ENCODE data around the gene PTPRN. TPM values are rescaled to one million over a fixed set of nuclear protein-coding genes. Genes with fewer than 3 reads are reported as not detected.

The PTPRN gene
- total RNA-seq, 2 experiments from 2014 or later, result not detected

GRCh38 chr2:219285894-219286425 is 23.2 kb downstream of the PTPRN start:
- Mint-ChIP-seq H3K27me3 (no peaks in the 10 kb centered on the region), H3K27ac (peak overlapping the region; percentile 31), H3K9me3 (no peaks in the 10 kb centered on the region), H3K4me3 (no peak overlapping the region), H3K36me3 (ENCODE audit: low read depth) (peaks cover 51% of the 10 kb centered on the region), H3K4me1 (ENCODE audit: low read depth) (peaks cover 8% of the 10 kb centered on the region)
- ATAC-seq (ENCODE audit: poor library complexity), result peak; percentile 25
- no peak for TF ChIP-seq CTCF (IDR thresholded peaks at IDR 0.05)
- POLR2A ChIA-PET, result interaction anchor here (0.8 to 1.6 kb wide), 2 partner anchors 9 to 36 kb away, joined by 3 to 6 read pairs; no protein-coding TSS in a partner anchor
- Histone ChIP-seq H3K27ac (ENCODE audit: low read depth in 1 of 2, low read length in 2 of 2) (no peak overlapping the region), H3K4me3 (ENCODE audit: low read length) (no peak overlapping the region), H3K27me3 (ENCODE audit: control insufficient read depth in 1 of 2, insufficient read depth in 2 of 2, low read length in 2 of 2) (no peaks in the 10 kb centered on the region), H3K4me1 (ENCODE audit: insufficient read depth, low read length) (peaks cover 9% of the 10 kb centered on the region), H3K9me3 (ENCODE audit: control insufficient read depth in 1 of 2, insufficient read depth in 1 of 2, low read length in 2 of 2) (no peaks in the 10 kb centered on the region), H3K36me3 (ENCODE audit: insufficient read depth, low read length) (peaks cover 51% of the 10 kb centered on the region)
- intact Hi-C loops (cut with DNase I, micrococcal nuclease), result no loop called here
- CTCF ChIA-PET, result interaction anchor here (1.5 to 12.0 kb wide), 2 partner anchors 9 to 32 kb away, joined by 3 to 190 read pairs; no protein-coding TSS in a partner anchor
- DNase-seq, result no peak

GRCh38 chr2:219285373-219285735 is 23.8 kb downstream of the PTPRN start:
- Mint-ChIP-seq H3K9me3 (no peaks in the 10 kb centered on the region), H3K27ac (no peak overlapping the region), H3K27me3 (no peaks in the 10 kb centered on the region), H3K4me3 (no peak overlapping the region), H3K36me3 (ENCODE audit: low read depth) (peaks cover 57% of the 10 kb centered on the region), H3K4me1 (ENCODE audit: low read depth) (peaks cover 14% of the 10 kb centered on the region)
- DNase-seq, result no peak
- H3K9me3 ChIP-seq (ENCODE audit: control insufficient read depth in 1 of 2, insufficient read depth in 1 of 2, low read length in 2 of 2), result no peaks in the 10 kb centered on the region
- peaks cover 57% of the 10 kb centered on the region for H3K36me3 ChIP-seq (ENCODE audit: insufficient read depth, low read length)
- intact Hi-C loops (cut with DNase I, micrococcal nuclease), result no loop called here
- POLR2A ChIA-PET, result interaction anchor here (1.0 to 1.2 kb wide), 2 partner anchors 9 to 109 kb away, joined by 3 to 5 read pairs; partner anchors contain the start of gene CNPPD1
- no peak for ATAC-seq (ENCODE audit: poor library complexity)
- peaks cover 15% of the 10 kb centered on the region for H3K4me1 ChIP-seq (ENCODE audit: insufficient read depth, low read length)
- CTCF ChIA-PET, result interaction anchor here (12.0 kb wide), 1 partner anchor 9 kb away, joined by 190 read pairs; no protein-coding TSS in a partner anchor
- H3K27me3 ChIP-seq (ENCODE audit: control insufficient read depth in 1 of 2, insufficient read depth in 2 of 2, low read length in 2 of 2), result no peaks in the 10 kb centered on the region
- H3K27ac ChIP-seq (ENCODE audit: low read depth in 1 of 2, low read length in 2 of 2), result no peak overlapping the region
- no peak overlapping the region for H3K4me3 ChIP-seq (ENCODE audit: low read length)
- TF ChIP-seq CTCF (IDR thresholded peaks at IDR 0.05), result no peak

- Mint-ChIP-seq H3K4me1 (ENCODE audit: low read depth) (peaks cover 20% of the 10 kb centered on the region), H3K4me3 (no peak overlapping the region), H3K36me3 (ENCODE audit: low read depth) (peaks cover 63% of the 10 kb centered on the region), H3K27me3 (no peaks in the 10 kb centered on the region), H3K27ac (no peak overlapping the region), H3K9me3 (no peaks in the 10 kb centered on the region)
- intact Hi-C loops (cut with DNase I, micrococcal nuclease), result no loop called here
- H3K4me1 ChIP-seq (ENCODE audit: insufficient read depth, low read length), result peaks cover 21% of the 10 kb centered on the region
- POLR2A ChIA-PET, result interaction anchor here (1.0 to 1.2 kb wide), 2 partner anchors 10 to 108 kb away, joined by 3 to 5 read pairs; partner anchors contain the start of gene CNPPD1
- no peak overlapping the region for H3K4me3 ChIP-seq (ENCODE audit: low read length)
- H3K27ac ChIP-seq (ENCODE audit: low read depth in 1 of 2, low read length in 2 of 2), result peak overlapping the region in 1 of 2 donors; percentile 13
- DNase-seq, result no peak
- CTCF ChIA-PET, result interaction anchor here (12.0 kb wide), 1 partner anchor 10 kb away, joined by 190 read pairs; no protein-coding TSS in a partner anchor
- peaks cover 58% of the 10 kb centered on the region for H3K36me3 ChIP-seq (ENCODE audit: insufficient read depth, low read length)
- ATAC-seq (ENCODE audit: poor library complexity), result no peak
- no peak for TF ChIP-seq CTCF (IDR thresholded peaks at IDR 0.05)
- no peaks in the 10 kb centered on the region for H3K9me3 ChIP-seq (ENCODE audit: control insufficient read depth in 1 of 2, insufficient read depth in 1 of 2, low read length in 2 of 2)
- H3K27me3 ChIP-seq (ENCODE audit: control insufficient read depth in 1 of 2, insufficient read depth in 2 of 2, low read length in 2 of 2), result no peaks in the 10 kb centered on the region
Observed at GRCh38 chr2:219284501-219285372, 24.5 kb downstream of the PTPRN start.

Data from CD4-positive, alpha-beta T cell (primary cell).